Astrocyte (in vitro differentiated cells and primary cell): ENCODE data around the gene GNAT1. TPM values are rescaled to one million over a fixed set of nuclear protein-coding genes. Genes with fewer than 3 reads are reported as not detected.

Source experiments
- DNase-seq: peaks from one replicate; pipeline ENCODE4 v3.0.0-alpha.2; 2010; ENCODE audit warnings: low read depth
- FAIRE-seq: peaks from 2 replicates; lab custom pipeline; 2011; peaks lifted over from hg19 to GRCh38; lab: Jason Lieb, UNC
- H2AFZ ChIP-seq: 2 replicates; pipeline ENCODE4 v1.6.0; 2012; ENCODE audit warnings: low read depth, low read length, inconsistent platforms
- H3K27ac ChIP-seq: 2 replicates; pipeline ENCODE4 v1.5.1; 2011; ENCODE audit warnings: low read depth, low read length, inconsistent platforms
- H3K27me3 ChIP-seq: 2 replicates; pipeline ENCODE4 v1.6.0; 2011; ENCODE audit warnings: low read length, inconsistent platforms; ENCODE audit not compliant: insufficient read depth
- H3K36me3 ChIP-seq: 2 replicates; pipeline ENCODE4 v1.5.1; 2011; ENCODE audit warnings: low read length, inconsistent platforms; ENCODE audit not compliant: insufficient read depth
- H3K4me1 ChIP-seq: 2 replicates; pipeline ENCODE4 v1.5.1; 2011; ENCODE audit warnings: low read length, inconsistent platforms; ENCODE audit not compliant: insufficient read depth
- H3K4me2 ChIP-seq: 2 replicates; pipeline ENCODE4 v1.6.0; 2012; ENCODE audit warnings: low read length, inconsistent platforms
- H3K4me3 ChIP-seq: 2 replicates; pipeline ENCODE4 v1.5.1; 2011; ENCODE audit warnings: low read depth, mild to moderate bottlenecking, low read length, inconsistent platforms; ENCODE audit not compliant: insufficient read depth
- H3K79me2 ChIP-seq: 2 replicates; pipeline ENCODE4 v1.6.0; 2012; ENCODE audit warnings: mild to moderate bottlenecking, low read length, inconsistent platforms; ENCODE audit not compliant: insufficient read depth
- H3K9ac ChIP-seq: 2 replicates; pipeline ENCODE4 v1.6.0; 2012; ENCODE audit warnings: mild to moderate bottlenecking, low read length, inconsistent platforms
- H3K9me3 ChIP-seq: 2 replicates; pipeline ENCODE4 v1.5.1; 2012; ENCODE audit warnings: low read depth, mild to moderate bottlenecking, low read length, inconsistent platforms; ENCODE audit not compliant: insufficient read depth
- H4K20me1 ChIP-seq: 2 replicates; pipeline ENCODE4 v1.6.0; 2012; ENCODE audit warnings: low read length, inconsistent platforms; ENCODE audit not compliant: insufficient read depth
- H3K27ac Mint-ChIP-seq: one replicate; pipeline ENCODE4 v1.8.0; 2021; ENCODE audit warnings: mild to moderate bottlenecking, mixed read lengths; ENCODE audit not compliant: unreplicated experiment
- H3K27me3 Mint-ChIP-seq: one replicate; pipeline ENCODE4 v1.8.0; 2021; ENCODE audit warnings: low read depth, mixed read lengths; ENCODE audit not compliant: unreplicated experiment
- H3K36me3 Mint-ChIP-seq: one replicate; pipeline ENCODE4 v1.8.0; 2021; ENCODE audit warnings: low read depth, mixed read lengths; ENCODE audit not compliant: unreplicated experiment
- H3K4me1 Mint-ChIP-seq: one replicate; pipeline ENCODE4 v1.8.0; 2021; ENCODE audit warnings: low read depth, mixed read lengths; ENCODE audit not compliant: unreplicated experiment
- H3K4me3 Mint-ChIP-seq: one replicate; pipeline ENCODE4 v1.8.0; 2021; ENCODE audit warnings: mild to moderate bottlenecking, moderate library complexity, mixed read lengths; ENCODE audit not compliant: unreplicated experiment
- H3K9me3 Mint-ChIP-seq: one replicate; pipeline ENCODE4 v1.8.0; 2021; ENCODE audit warnings: mild to moderate bottlenecking, mixed read lengths; ENCODE audit not compliant: unreplicated experiment
- CTCF ChIP-seq: IDR thresholded peaks from 2 replicates; pipeline ENCODE4 v1.5.1; 2011; ENCODE audit warnings: low read depth, mild to moderate bottlenecking, inconsistent platforms, low read length, moderate library complexity; ENCODE audit not compliant: insufficient read depth
- EZH2 ChIP-seq: IDR thresholded peaks from 2 replicates; pipeline ENCODE4 v1.6.1; 2012; ENCODE audit warnings: mild to moderate bottlenecking, low read length, inconsistent platforms; ENCODE audit not compliant: insufficient read depth
- total RNA-seq: library from RNA; stranded (reverse); gene quantifications from 2 replicates; pipeline ENCODE4 v1.2.1, GENCODE V29; 2021

The GNAT1 gene
- total RNA-seq, 1 donor from 2014 or later = not detected

GRCh38 chr3:50214824-50215223 is 23.4 kb downstream of the GNAT1 start:
- Histone ChIP-seq H2AFZ (no peak overlapping the region), H3K27ac (no peak overlapping the region), H3K36me3 (no peaks in the 10 kb centered on the region), H3K27me3 (peaks cover 2% of the 10 kb centered on the region), H3K9ac (no peak overlapping the region), H3K4me3 (no peak overlapping the region), H3K9me3 (no peaks in the 10 kb centered on the region), H3K4me1 (no peaks in the 10 kb centered on the region), H3K4me2 (no peak overlapping the region), H4K20me1 (no peaks in the 10 kb centered on the region), H3K79me2 (no peaks in the 10 kb centered on the region)
- peaks cover 36% of the 10 kb centered on the region for H3K27me3 Mint-ChIP-seq
- H3K4me1 Mint-ChIP-seq = peaks cover 7% of the 10 kb centered on the region
- H3K4me3 Mint-ChIP-seq = no peak overlapping the region
- DNase-seq (no peak), FAIRE-seq (no peak)
- no peak for TF ChIP-seq EZH2
- H3K9me3 Mint-ChIP-seq = no peaks in the 10 kb centered on the region
- no peaks in the 10 kb centered on the region for H3K36me3 Mint-ChIP-seq
- no peak overlapping the region for H3K27ac Mint-ChIP-seq

- TF ChIP-seq EZH2 (no peak), CTCF (no peak)
- FAIRE-seq = no peak
- Histone ChIP-seq H3K4me1 (no peaks in the 10 kb centered on the region), H2AFZ (no peak overlapping the region), H3K79me2 (no peaks in the 10 kb centered on the region), H3K9ac (no peak overlapping the region), H3K4me2 (no peak overlapping the region), H3K27ac (no peak overlapping the region), H3K9me3 (no peaks in the 10 kb centered on the region), H3K4me3 (no peak overlapping the region), H4K20me1 (no peaks in the 10 kb centered on the region), H3K36me3 (no peaks in the 10 kb centered on the region), H3K27me3 (peaks cover 2% of the 10 kb centered on the region)
- Mint-ChIP-seq H3K27ac (no peak overlapping the region), H3K4me1 (peaks cover 10% of the 10 kb centered on the region), H3K4me3 (no peak overlapping the region), H3K27me3 (peaks cover 36% of the 10 kb centered on the region), H3K36me3 (no peaks in the 10 kb centered on the region), H3K9me3 (no peaks in the 10 kb centered on the region)
- DNase-seq = no peak
Observed at GRCh38 chr3:50215529-50215928, 24.1 kb downstream of the GNAT1 start.

- no peak for FAIRE-seq
- no peak overlapping the region for H2AFZ ChIP-seq
- H3K36me3 Mint-ChIP-seq = no peaks in the 10 kb centered on the region
- no peaks in the 10 kb centered on the region for H3K9me3 ChIP-seq
- H4K20me1 ChIP-seq = no peaks in the 10 kb centered on the region
- H3K27ac ChIP-seq = no peak overlapping the region
- H3K27me3 ChIP-seq = peaks cover 2% of the 10 kb centered on the region
- H3K27ac Mint-ChIP-seq = no peak overlapping the region
- peaks cover 6% of the 10 kb centered on the region for H3K4me1 Mint-ChIP-seq
- DNase-seq = no peak
- H3K27me3 Mint-ChIP-seq = peaks cover 36% of the 10 kb centered on the region
- H3K4me2 ChIP-seq = no peak overlapping the region
- no peaks in the 10 kb centered on the region for H3K9me3 Mint-ChIP-seq
- no peak overlapping the region for H3K4me3 ChIP-seq
- H3K4me3 Mint-ChIP-seq = no peak overlapping the region
- H3K36me3 ChIP-seq = no peaks in the 10 kb centered on the region
- TF ChIP-seq CTCF (no peak), EZH2 (no peak)
- no peaks in the 10 kb centered on the region for H3K4me1 ChIP-seq
- no peak overlapping the region for H3K9ac ChIP-seq
- H3K79me2 ChIP-seq = no peaks in the 10 kb centered on the region
Observed at GRCh38 chr3:50217681-50218080, 26.3 kb downstream of the GNAT1 start.
